K562 (cell line): ENCODE data around the gene TSTD2. TPM values are rescaled to one million over a fixed set of nuclear protein-coding genes. Genes with fewer than 3 reads are reported as not detected.
A peak's percentile ranks its signal among the peaks of the same experiment; 100 is the strongest.

Source experiments
- ATAC-seq: fragments of 200-7000 bp; cut with Tn5 transposase; 3 replicates; pipeline ENCODE4 v1.9.1; 2020; ENCODE audit warnings: moderate library complexity
- BruUV-seq: library from RNA; stranded (reverse); fragments of 400-500 nt; replicated peaks from 2 replicates; lab custom pipeline; 2021; lab: Mats Ljungman, UMichigan
- CTCF ChIA-PET: fragments of 300-600 bp; formaldehyde crosslinking; extraction: SDS; loops from one replicate; lab custom pipeline; 2021; ENCODE audit warnings: low intra/inter-chr PET ratio; lab: Yijun Ruan, JAX
- POLR2A ChIA-PET: fragments of 300-600, 350-650 bp; sonication (Branson Sonifier 250); formaldehyde crosslinking; extraction: SDS; loops from one replicate; lab custom pipeline; 2021; ENCODE audit warnings: antibody characterized with exemption, inconsistent platforms; lab: Yijun Ruan, JAX
- DNase-seq, 4 experiments: peaks; one replicate each; pipeline versions ENCODE4 v3.0.0 to v3.0.0-alpha.2; 2011 to 2018; ENCODE audit warnings: low spot score in 3 of 4, mixed read lengths in 3 of 4; ENCODE audit errors: extremely low read depth in 1 of 4
- FAIRE-seq: peaks from 2 replicates; lab custom pipeline; 2011; peaks lifted over from hg19 to GRCh38; lab: Jason Lieb, UNC
- H2AFZ ChIP-seq: 2 replicates; pipeline ENCODE4 v1.6.0; 2011; ENCODE audit warnings: low read depth, low read length, control low read depth, inconsistent platforms
- H3K27ac ChIP-seq: fragments of 200-600 bp; 3 replicates; pipeline ENCODE4 v1.8.0; 2011; ENCODE audit warnings: low read depth, mild to moderate bottlenecking, control low read depth, inconsistent platforms, low read length, moderate library complexity, mixed read lengths; ENCODE audit errors: extremely low read depth
- H3K27me3 ChIP-seq, 2 experiments: fragments of 300-600 bp in 1 of 2; 2 replicates in 1 of 2; 3 replicates in 1 of 2; pipeline versions ENCODE4 v1.6.0 to v1.8.0; 2011; ENCODE audit warnings: inconsistent platforms in 2 of 2, low read length in 2 of 2, mild to moderate bottlenecking in 1 of 2, mixed read lengths in 1 of 2, moderate library complexity in 1 of 2; ENCODE audit not compliant: control insufficient read depth in 2 of 2, insufficient read depth in 2 of 2
- H3K36me3 ChIP-seq: fragments of 300-600 bp; 3 replicates; pipeline ENCODE4 v1.8.0; 2011; ENCODE audit warnings: mild to moderate bottlenecking, low read length, inconsistent platforms; ENCODE audit not compliant: control insufficient read depth, insufficient read depth
- H3K4me1 ChIP-seq, 2 experiments: fragments of 200-600 bp in 1 of 2; replicated peaks in 1 of 2; 2 replicates in 1 of 2; 3 replicates in 1 of 2; pipeline versions ENCODE4 v1.5.1 to v1.8.0; 2011; ENCODE audit warnings: inconsistent platforms in 2 of 2, low read length in 2 of 2, mild to moderate bottlenecking in 1 of 2, mixed read lengths in 1 of 2, moderate library complexity in 1 of 2; ENCODE audit not compliant: control insufficient read depth in 2 of 2, insufficient read depth in 2 of 2
- H3K4me2 ChIP-seq: 2 replicates; pipeline ENCODE4 v1.6.1; 2011; ENCODE audit warnings: low read length, control low read depth, inconsistent platforms, mixed read lengths; ENCODE audit not compliant: insufficient read depth
- H3K4me3 ChIP-seq: fragments of 200-600 bp; sonication (generic), shearing (Covaris generic); 2 replicates; pipeline ENCODE4 v1.5.1; 2016; ENCODE audit warnings: control low read depth, inconsistent platforms
- H3K79me2 ChIP-seq: fragments of 200-600 bp; 3 replicates; pipeline ENCODE4 v1.8.0; 2011; ENCODE audit warnings: low read length, inconsistent platforms; ENCODE audit not compliant: control insufficient read depth, insufficient read depth
- H3K9ac ChIP-seq, 2 experiments: 2 replicates each; pipeline versions ENCODE4 v1.6.0 to v1.6.1; 2011; ENCODE audit warnings: low read depth in 2 of 2, low read length in 2 of 2, control low read depth in 1 of 2, inconsistent platforms in 1 of 2, mild to moderate bottlenecking in 1 of 2, mixed read lengths in 1 of 2; ENCODE audit not compliant: insufficient read depth in 1 of 2
- H3K9me1 ChIP-seq: one replicate; pipeline ENCODE4 v1.6.0; 2011; ENCODE audit warnings: inconsistent platforms, mild to moderate bottlenecking, low read length, moderate library complexity; ENCODE audit not compliant: control insufficient read depth, insufficient read depth
- H3K9me3 ChIP-seq: replicated peaks from 2 replicates; pipeline ENCODE4 v1.5.1; 2011; ENCODE audit warnings: low read depth, low read length, inconsistent platforms; ENCODE audit not compliant: control insufficient read depth, insufficient read depth
- H4K20me1 ChIP-seq: replicated peaks from 2 replicates; pipeline ENCODE4 v1.6.1; 2011; ENCODE audit warnings: low read length, inconsistent platforms, mixed read lengths; ENCODE audit not compliant: control insufficient read depth, insufficient read depth
- ARID1B ChIP-seq: fragments of 450-650 bp; IDR thresholded peaks from 2 replicates; pipeline ENCODE4 v1.6.1; 2016; ENCODE audit warnings: antibody characterized with exemption, mild to moderate bottlenecking, inconsistent platforms
- CC2D1A ChIP-seq: fragments of 450-650 bp; IDR thresholded peaks from 2 replicates; pipeline ENCODE4 v1.6.1; 2017; ENCODE audit warnings: mild to moderate bottlenecking
- CXXC5 ChIP-seq: fragments of 250-450 bp; sonication (Bioruptor Pico); IDR thresholded peaks from 2 replicates; pipeline ENCODE4 v1.8.0; 2022; ENCODE audit warnings: inconsistent platforms, mild to moderate bottlenecking, moderate library complexity
- EGR1 ChIP-seq: fragments of 450-650 bp; conservative IDR thresholded peaks from 2 replicates; pipeline ENCODE4 v1.6.1; 2017; ENCODE audit warnings: mild to moderate bottlenecking
- HMGN3 ChIP-seq: IDR thresholded peaks from 2 replicates; pipeline ENCODE4 v1.6.1; 2011; ENCODE audit warnings: borderline replicate concordance, low read depth, mild to moderate bottlenecking, mixed read lengths, low read length; ENCODE audit not compliant: insufficient read length; ENCODE audit errors: extremely low read depth
- MCM3 ChIP-seq: fragments of 450-650 bp; IDR thresholded peaks from 2 replicates; pipeline ENCODE4 v1.6.1; 2016
- ZC3H8 ChIP-seq: fragments of 450-650 bp; IDR thresholded peaks from 2 replicates; pipeline ENCODE4 v1.6.1; 2017
- ZNF224 ChIP-seq: sonication (generic); formaldehyde crosslinking; IDR thresholded peaks from 2 replicates; pipeline ENCODE4 v1.8.0; 2022; ENCODE audit warnings: mild to moderate bottlenecking, missing genetic modification reagents
- ZNF324 ChIP-seq: fragments of 250-450 bp; sonication (Bioruptor Pico); IDR thresholded peaks from 2 replicates; pipeline ENCODE4 v1.4.0; 2020; ENCODE audit warnings: mild to moderate bottlenecking
- ZNF436 ChIP-seq: fragments of 250-450, 450-650 bp; sonication (Bioruptor Pico); formaldehyde crosslinking; IDR thresholded peaks from 2 replicates; pipeline ENCODE4 v1.7.0; 2020; ENCODE audit warnings: mild to moderate bottlenecking
- WGBS: fragments of 100-300 bp; shearing (Covaris generic); methylation state at CpG from one replicate; pipeline ENCODE4 v1.1.6; 2016; ENCODE audit warnings: low coverage, mixed read lengths; ENCODE audit not compliant: insufficient coverage; ENCODE audit errors: missing lambda C conversion rate; 5-methylcytosine and 5-hydroxymethylcytosine counted together
- in situ Hi-C: fragments of 300-500 bp; cut with MboI; formaldehyde crosslinking; loops from 4 replicates; pipeline ENCODE4 v1.15.0; 2018; ENCODE audit warnings: inconsistent platforms, mixed read lengths
- intact Hi-C: fragments of 100-400 bp; cut with micrococcal nuclease; formaldehyde crosslinking; loops from 2 replicates; pipeline ENCODE4 v1.14.2; 2022
- polyA plus RNA-seq, 8 experiments: library from polyadenylated mRNA; depleted of rRNA in 4 of 8; stranded (reverse) in 5 of 8; unstranded in 3 of 8; fragments of >200 nt; fragmentation: Nextera tagmentation in 2 of 8; fragmentation: Illumina TruSeq in 1 of 8; extraction: Ambion mirVana in 2 of 8; extraction: Trizol in 1 of 8; gene quantifications; 2 replicates each; pipeline versions ENCODE4 v1.2.1 to v1.2.3, GENCODE V29; 2011 to 2014; ENCODE audit warnings: inconsistent platforms in 1 of 8, missing spikeins in 1 of 8
- total RNA-seq, 7 experiments: library from RNA; depleted of rRNA in 6 of 7; stranded (reverse); fragments of >200 nt in 6 of 7; fragmentation: Illumina TruSeq in 2 of 7; extraction: Trizol in 2 of 7; gene quantifications; 2 replicates each; pipeline versions ENCODE4 v1.2.1 to v1.2.3, GENCODE V29; 2011 to 2021; ENCODE audit warnings: low replicate concordance in 1 of 7
- TF ChIP-seq, protein P1 (sequence below): sonication (generic); formaldehyde crosslinking; IDR thresholded peaks from 2 replicates; pipeline ENCODE4 v1.8.1; 2023; ENCODE audit warnings: mild to moderate bottlenecking, missing genetic modification reagents
- TF ChIP-seq, protein P2 (sequence below): fragments of 250-450 bp; sonication (Bioruptor Pico); IDR thresholded peaks from 2 replicates; pipeline ENCODE4 v1.8.0; 2022; ENCODE audit warnings: inconsistent platforms
- TF ChIP-seq, protein P3 (sequence below): fragments of 450-650 bp; conservative IDR thresholded peaks from 2 replicates; pipeline ENCODE4 v1.6.1; 2016; ENCODE audit warnings: missing genetic modification characterization, low read depth, mild to moderate bottlenecking, missing compliant biosample characterization, moderate library complexity
- TF ChIP-seq, protein P4 (sequence below): fragments of 250-450 bp; sonication (Bioruptor Pico); IDR thresholded peaks from 2 replicates; pipeline ENCODE4 v1.4.0; 2020
- TF ChIP-seq, protein P5 (sequence below): fragments of 450-650 bp; formaldehyde crosslinking; conservative IDR thresholded peaks from 2 replicates; pipeline ENCODE4 v1.4.0; 2022; ENCODE audit warnings: mild to moderate bottlenecking, missing genetic modification characterization
- TF ChIP-seq, protein P6 (sequence below): fragments of 450-650 bp; IDR thresholded peaks from 2 replicates; pipeline ENCODE4 v1.6.1; 2014; ENCODE audit warnings: low read depth, mild to moderate bottlenecking, moderate library complexity, borderline replicate concordance

TSTD2 gene
- total and polyA plus RNA-seq, 9 of the 15 experiments (the other 6 are each of a cell fraction or from before 2014, with no cell fraction given) = 10.1 to 36.7 (median 19.0) TPM

DNA sequence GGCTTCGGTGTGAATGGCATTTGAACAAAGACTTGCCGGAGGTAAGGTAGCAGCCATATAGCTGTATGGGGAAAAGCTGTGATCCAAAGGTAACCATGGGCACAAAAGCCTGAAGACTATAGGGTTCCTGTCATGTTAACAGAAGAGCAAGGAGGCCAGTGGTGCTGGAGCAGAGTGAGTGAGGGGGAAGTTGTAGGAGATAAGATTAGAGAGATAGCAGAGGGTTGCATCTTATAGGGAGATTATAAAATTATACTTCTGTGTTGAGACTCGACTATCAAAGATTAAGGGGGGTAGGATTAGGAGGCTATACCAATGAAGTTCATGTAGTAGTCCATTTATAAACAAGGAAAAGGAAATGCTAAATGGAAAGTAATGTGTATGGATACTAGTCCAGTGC is 3.7 kb upstream of the TSTD2 start:
- Histone ChIP-seq H4K20me1 (peaks cover 8% of the 10 kb centered on the region), H3K4me2 (peak overlapping the region; percentile 77), H3K27me3 (no peaks in the 10 kb centered on the region), H3K79me2 (peaks cover 88% of the 10 kb centered on the region), H3K9ac (peak overlapping the region; percentile 19 to 41; a peak in 2 of 4 replicates), H3K9me1 (peaks cover 6% of the 10 kb centered on the region), H3K4me3 (peak overlapping the region; percentile 19; the same call in 1 of the 2 replicates), H3K36me3 (peaks cover 47% of the 10 kb centered on the region), H2AFZ (no peak overlapping the region), H3K27ac (peak overlapping the region; percentile 25; the same call in 1 of the 3 replicates), H3K4me1 (peaks cover 0 to 17% of the 10 kb centered on the region in 2 experiments; a peak in 3 of 5 replicates), H3K9me3 (no peaks in the 10 kb centered on the region)
- WGBS = 14% methylated on average over 3 of the region's 3 CpGs
- DNase-seq = peak in 1 of 4 experiments; percentile 17
- FAIRE-seq = no peak
- ATAC-seq = no peak
- no TSS peak for BruUV-seq
- in situ Hi-C loops = no loop called here
- ChIA-PET CTCF (no interaction called here), POLR2A (interaction anchor here (0.7 to 2.5 kb wide), 3 partner anchors 9 to 20 kb away, joined by 3 to 10 read pairs (median 3); no protein-coding TSS in a partner anchor)
- intact Hi-C loops = no loop called here
- TF ChIP-seq, protein P1, sequence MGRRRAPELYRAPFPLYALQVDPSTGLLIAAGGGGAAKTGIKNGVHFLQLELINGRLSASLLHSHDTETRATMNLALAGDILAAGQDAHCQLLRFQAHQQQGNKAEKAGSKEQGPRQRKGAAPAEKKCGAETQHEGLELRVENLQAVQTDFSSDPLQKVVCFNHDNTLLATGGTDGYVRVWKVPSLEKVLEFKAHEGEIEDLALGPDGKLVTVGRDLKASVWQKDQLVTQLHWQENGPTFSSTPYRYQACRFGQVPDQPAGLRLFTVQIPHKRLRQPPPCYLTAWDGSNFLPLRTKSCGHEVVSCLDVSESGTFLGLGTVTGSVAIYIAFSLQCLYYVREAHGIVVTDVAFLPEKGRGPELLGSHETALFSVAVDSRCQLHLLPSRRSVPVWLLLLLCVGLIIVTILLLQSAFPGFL (CRISPR knock-in tag) = no peak
- TF ChIP-seq ZNF324 (CRISPR knock-in tag) = no peak
- no peak for TF ChIP-seq ZNF436 (CRISPR knock-in tag)
- TF ChIP-seq, protein P2, sequence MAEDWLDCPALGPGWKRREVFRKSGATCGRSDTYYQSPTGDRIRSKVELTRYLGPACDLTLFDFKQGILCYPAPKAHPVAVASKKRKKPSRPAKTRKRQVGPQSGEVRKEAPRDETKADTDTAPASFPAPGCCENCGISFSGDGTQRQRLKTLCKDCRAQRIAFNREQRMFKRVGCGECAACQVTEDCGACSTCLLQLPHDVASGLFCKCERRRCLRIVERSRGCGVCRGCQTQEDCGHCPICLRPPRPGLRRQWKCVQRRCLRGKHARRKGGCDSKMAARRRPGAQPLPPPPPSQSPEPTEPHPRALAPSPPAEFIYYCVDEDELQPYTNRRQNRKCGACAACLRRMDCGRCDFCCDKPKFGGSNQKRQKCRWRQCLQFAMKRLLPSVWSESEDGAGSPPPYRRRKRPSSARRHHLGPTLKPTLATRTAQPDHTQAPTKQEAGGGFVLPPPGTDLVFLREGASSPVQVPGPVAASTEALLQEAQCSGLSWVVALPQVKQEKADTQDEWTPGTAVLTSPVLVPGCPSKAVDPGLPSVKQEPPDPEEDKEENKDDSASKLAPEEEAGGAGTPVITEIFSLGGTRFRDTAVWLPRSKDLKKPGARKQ (CRISPR knock-in tag) = no peak
- TF ChIP-seq MCM3 = no peak
- TF ChIP-seq, protein P3, sequence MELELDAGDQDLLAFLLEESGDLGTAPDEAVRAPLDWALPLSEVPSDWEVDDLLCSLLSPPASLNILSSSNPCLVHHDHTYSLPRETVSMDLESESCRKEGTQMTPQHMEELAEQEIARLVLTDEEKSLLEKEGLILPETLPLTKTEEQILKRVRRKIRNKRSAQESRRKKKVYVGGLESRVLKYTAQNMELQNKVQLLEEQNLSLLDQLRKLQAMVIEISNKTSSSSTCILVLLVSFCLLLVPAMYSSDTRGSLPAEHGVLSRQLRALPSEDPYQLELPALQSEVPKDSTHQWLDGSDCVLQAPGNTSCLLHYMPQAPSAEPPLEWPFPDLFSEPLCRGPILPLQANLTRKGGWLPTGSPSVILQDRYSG (tag) = no peak
- TF ChIP-seq CXXC5 (CRISPR knock-in tag) = no peak
- TF ChIP-seq HMGN3 = no peak
- TF ChIP-seq ZC3H8 = no peak
- TF ChIP-seq, protein P4, sequence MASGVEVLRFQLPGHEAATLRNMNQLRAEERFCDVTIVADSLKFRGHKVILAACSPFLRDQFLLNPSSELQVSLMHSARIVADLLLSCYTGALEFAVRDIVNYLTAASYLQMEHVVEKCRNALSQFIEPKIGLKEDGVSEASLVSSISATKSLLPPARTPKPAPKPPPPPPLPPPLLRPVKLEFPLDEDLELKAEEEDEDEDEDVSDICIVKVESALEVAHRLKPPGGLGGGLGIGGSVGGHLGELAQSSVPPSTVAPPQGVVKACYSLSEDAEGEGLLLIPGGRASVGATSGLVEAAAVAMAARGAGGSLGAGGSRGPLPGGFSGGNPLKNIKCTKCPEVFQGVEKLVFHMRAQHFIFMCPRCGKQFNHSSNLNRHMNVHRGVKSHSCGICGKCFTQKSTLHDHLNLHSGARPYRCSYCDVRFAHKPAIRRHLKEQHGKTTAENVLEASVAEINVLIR (CRISPR knock-in tag) = no peak
- TF ChIP-seq ARID1B = peak; percentile 50
- no peak for TF ChIP-seq ZNF224
- no peak for TF ChIP-seq EGR1
- TF ChIP-seq, protein P5, sequence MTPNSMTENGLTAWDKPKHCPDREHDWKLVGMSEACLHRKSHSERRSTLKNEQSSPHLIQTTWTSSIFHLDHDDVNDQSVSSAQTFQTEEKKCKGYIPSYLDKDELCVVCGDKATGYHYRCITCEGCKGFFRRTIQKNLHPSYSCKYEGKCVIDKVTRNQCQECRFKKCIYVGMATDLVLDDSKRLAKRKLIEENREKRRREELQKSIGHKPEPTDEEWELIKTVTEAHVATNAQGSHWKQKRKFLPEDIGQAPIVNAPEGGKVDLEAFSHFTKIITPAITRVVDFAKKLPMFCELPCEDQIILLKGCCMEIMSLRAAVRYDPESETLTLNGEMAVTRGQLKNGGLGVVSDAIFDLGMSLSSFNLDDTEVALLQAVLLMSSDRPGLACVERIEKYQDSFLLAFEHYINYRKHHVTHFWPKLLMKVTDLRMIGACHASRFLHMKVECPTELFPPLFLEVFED = no peak
- no peak for TF ChIP-seq CC2D1A
- TF ChIP-seq, protein P6, sequence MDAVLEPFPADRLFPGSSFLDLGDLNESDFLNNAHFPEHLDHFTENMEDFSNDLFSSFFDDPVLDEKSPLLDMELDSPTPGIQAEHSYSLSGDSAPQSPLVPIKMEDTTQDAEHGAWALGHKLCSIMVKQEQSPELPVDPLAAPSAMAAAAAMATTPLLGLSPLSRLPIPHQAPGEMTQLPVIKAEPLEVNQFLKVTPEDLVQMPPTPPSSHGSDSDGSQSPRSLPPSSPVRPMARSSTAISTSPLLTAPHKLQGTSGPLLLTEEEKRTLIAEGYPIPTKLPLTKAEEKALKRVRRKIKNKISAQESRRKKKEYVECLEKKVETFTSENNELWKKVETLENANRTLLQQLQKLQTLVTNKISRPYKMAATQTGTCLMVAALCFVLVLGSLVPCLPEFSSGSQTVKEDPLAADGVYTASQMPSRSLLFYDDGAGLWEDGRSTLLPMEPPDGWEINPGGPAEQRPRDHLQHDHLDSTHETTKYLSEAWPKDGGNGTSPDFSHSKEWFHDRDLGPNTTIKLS = no peak
